Stimulated activated CD4-positive, alpha-beta T cell treated with anti-CD3 and anti-CD28 coated beads, Interleukin-12 subunit alpha, Interleukin-12 subunit beta, amount 100 ng/mL, for 4 hours (primary cell): ENCODE data around the gene TAT.
"Not testable (repeated sequence)": the region's sequence is repeated elsewhere in the genome, so short reads cannot be mapped to it uniquely, and the experiment has no call there.

Experiments
- DNase-seq: peaks from one replicate; pipeline ENCODE4 v3.0.0-alpha.2; 2020

TAT gene

DNA sequence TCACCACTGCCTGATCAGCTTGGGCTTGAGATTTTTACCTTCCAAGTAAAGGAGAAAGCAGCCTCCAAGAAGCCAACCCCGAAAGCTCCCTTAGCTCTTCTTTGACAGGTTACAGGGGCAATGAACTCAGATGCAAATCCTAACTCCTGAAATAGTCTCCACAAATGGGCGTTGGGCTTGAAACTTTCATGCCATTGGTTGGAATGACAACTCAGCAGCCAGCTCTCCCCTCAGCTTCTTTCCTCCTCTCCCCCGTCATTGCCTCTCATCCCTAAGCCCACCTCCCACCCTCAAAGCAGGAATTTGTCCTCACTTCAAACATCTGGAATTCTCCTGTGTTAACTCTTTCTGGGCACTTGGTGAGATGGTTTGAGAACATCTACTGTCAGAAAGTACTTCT, at the start of gene TAT:
TSS of gene TAT (minus strand) at position 122 of the 400 bp plus-strand sequence. CDS start 677 bp downstream, outside the sequence.
- no peak for DNase-seq

DNA sequence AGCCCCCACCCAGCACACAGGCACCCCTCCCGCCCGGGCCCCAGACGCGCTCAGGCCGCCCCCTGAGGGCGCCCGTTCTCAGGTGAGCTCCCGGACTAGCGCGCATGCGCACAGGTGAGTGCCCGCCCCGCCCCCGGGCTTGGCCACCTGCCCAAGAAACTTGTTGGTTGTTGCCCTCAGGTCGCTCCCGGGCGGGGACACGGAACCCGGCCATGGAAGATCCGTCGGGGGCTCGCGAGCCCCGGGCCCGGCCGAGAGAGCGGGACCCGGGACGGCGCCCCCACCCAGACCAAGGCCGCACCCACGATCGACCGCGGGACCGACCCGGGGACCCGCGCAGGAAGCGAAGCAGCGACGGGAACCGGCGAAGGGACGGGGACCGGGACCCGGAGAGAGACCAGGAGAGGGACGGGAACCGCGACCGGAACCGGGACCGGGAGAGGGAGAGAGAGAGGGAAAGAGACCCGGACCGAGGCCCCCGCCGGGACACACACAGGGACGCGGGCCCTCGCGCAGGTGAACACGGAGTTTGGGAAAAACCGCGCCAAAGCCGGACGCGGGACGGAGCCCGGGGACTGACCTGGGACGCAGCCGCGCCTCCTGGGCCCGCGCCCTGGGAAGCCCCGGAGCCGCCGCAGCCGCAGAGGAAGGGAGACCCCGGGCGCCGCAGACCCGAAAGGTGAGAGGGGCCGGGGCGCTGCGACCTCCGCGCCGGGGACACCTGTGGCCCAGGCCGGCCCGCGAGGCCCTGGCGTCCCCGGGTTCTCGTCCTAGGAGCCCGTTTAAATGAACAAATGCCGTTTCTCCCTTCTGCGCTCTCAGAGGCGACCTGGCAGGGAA, 49.3 kb upstream of the TAT start, which contains the start of gene MARVELD3:
TSS of gene MARVELD3 (plus strand) at position 167 of the 840 bp plus-strand sequence. CDS start at position 213, 46 bp downstream.
- DNase-seq = peak; percentile 25

DNA sequence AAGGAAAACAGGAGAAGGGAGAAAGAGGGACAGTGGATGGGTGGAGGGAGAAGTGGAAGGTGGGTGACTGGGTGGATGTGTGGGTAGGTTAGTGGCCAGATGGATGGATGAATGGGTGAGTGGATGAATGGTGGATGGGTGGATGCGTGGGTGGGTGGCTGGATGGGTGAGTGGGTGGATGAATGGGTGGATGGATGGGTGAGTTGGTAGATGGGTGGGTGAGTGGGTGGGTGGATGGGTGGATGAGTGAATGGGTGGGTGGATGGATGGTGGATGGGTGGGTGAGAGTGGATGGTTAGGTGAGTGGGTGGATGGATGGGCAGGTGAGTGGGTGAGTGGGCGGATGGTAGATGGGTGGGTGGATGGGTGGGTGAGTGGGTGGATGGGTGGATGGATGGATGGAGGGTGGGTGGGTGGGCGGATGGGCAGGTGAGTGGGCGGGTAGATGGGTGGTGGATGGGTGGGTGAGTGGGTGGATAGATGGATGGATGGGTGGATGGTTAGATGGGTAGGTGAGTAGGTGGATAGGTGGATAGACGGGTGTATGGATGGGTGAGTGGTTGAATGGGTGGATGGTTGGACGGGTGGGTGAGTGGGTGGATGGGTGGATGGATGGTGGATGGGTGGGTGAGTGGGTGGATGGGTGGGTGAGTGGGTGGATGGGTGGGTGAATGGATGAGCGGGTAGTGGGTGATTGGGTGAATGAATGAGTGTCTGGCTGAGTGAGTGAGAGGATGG, 48.4 kb upstream of the TAT start:
- no peak for DNase-seq

DNA sequence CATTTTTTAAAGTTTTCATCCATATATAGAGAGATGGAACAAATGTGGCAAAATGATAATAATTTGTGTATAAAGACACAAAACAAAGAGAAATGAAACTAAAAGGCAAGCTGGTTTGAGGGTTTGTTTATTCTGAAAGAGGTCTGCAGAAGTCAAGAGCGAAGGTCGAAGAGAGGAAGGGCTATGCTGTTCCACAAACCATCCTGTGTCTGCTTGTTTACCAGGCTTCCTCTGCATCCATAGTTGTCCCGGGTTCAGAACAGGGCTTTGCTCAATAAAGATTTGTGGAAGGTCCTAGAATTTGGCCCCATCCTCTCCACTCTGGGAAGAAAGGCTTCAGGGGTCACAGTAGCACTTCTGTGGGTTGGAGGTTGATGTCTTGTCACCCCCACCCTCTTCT, 46.7 kb upstream of the TAT start:
- DNase-seq = no peak

DNA sequence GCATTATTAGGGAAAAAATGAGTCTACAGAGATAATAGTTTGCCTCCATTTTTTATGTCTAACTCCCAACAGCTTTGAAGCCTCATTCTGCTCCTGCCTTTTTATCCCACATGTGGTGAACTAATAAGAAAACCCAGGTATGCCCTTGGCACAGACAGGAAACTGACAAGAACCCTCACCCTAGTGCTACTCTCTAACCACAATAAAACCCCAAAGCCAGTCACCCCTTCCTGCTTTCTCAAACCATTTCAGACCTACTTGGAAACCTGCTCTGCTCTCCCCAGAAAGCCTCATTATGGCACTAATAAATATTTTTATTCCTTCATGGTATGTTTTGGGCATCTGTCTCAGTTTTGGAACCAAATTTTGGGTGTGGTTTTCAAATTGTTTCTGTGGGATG, 45.2 kb upstream of the TAT start:
- DNase-seq = no peak

DNA sequence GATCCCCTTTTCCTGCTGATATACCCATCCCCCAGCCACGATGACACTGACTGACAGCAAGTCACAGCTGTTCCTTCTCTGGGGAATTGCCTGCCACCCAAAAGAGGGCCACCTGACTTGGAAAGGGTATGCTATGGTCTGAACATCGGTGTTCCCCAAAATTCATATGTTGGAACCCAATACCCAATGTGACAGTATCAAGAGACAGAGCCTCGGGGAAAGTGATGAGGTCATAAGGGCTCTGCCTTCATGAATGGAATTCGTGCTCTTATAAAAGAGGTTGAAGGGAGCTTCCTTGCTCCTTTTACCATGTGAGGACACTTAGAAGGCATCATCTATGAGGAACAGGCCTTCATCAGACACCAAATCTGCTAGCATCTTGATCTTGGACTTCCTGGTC, 41.5 kb upstream of the TAT start:
- no peak for DNase-seq

DNA sequence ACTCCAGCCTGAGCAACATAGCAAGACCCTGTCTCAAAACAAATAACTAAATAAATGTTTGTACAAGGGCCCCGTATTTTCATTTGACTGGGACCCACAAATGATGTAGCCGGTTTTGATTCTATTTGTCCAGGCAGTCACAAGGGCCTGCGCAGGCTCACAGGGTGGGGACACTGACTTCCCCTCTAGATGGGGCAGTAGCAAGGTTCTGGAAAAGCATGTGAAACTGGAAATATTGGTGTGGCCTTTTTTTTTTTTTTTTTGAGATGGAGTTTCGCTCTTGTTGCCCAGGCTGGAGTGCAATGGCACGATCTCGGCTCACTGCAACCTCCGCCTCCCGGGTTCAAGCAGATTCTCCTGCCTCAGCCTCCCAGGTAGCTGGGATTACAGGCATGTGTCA, 38.1 kb upstream of the TAT start:
- not testable (repeated sequence) for DNase-seq

DNA sequence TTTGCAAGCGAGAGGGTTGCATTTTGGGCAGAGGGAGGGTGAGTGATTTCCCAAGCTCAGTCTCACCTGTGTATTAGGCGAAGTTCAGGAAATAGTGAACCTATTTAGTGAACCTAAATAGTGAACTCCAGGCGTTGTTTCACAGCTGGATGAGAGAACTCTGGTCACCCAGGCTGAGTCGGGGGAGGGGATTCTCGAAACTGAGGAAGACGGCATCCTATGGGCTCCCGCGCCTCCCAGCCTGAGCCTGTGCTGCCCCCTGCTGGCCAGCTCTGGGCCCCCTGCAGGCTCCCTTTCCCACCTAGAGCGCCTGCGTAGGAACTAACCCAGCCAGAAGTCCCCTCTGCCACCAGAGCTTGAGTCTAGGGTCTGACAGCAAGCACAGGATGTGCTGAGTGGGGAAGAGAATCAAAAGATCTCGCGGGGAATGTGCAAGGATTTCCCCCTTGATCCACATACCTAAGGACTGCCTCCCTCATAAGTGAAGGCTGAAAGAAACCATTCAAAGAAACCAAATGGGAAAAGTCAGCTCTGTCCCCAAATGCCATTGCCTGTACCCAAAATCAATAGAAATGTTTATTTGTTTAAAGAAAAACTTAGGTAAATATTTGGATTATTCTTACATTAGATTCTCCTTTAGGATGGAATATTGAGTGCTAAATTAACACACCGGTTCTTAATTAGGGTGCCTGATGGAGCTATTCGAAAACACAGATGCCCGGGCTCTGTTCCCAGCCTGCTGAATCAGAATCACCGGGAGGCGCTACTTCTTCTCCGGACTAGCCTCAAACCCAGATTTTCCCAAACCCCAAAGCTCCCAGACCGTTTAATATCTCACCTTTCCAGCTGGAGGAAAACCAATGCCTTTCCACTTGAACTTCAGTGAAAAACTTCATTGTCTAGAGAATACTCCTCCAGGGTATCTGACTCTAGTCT, 34.3 kb upstream of the TAT start:
- DNase-seq = peak; percentile 80

DNA sequence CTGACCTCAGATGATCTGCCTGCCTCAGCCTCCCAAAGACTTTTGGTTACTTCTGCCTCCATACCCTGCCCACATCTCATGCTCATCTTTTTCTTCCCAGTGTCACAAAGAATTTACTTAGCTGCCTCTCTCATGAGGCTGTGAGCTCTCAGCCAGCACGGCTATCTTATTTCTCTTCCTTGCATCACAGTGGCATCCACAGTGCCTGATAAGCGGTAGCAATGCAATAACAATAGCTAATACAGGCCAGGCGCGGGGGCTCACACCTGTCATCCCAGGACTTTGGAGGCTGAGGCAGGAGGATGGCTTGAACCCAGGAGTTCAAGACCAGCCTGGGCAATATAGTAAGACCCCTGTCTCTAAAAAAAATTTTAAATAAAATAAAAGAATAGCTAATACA, 33.6 kb upstream of the TAT start:
- DNase-seq = no peak

DNA sequence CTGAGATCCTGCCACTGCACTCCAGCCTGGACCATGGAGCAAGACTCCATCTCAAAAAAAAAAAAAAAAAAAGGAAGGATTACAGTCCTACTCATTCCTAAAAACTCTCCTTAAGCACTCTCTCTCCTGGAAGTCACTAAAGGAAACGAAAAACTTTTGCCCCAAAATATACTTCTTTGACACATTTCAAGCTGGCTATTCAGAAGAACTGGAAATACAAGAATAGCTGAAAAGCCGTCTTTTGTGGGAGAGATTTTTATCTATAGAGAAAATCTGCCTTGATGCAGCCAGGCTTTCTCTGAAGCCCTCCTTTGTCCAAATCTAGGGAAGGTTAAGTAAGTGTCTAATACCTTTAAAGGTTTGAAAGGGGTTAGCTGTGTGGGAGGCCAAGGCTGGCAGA, 32.2 kb upstream of the TAT start:
- no peak for DNase-seq

DNA sequence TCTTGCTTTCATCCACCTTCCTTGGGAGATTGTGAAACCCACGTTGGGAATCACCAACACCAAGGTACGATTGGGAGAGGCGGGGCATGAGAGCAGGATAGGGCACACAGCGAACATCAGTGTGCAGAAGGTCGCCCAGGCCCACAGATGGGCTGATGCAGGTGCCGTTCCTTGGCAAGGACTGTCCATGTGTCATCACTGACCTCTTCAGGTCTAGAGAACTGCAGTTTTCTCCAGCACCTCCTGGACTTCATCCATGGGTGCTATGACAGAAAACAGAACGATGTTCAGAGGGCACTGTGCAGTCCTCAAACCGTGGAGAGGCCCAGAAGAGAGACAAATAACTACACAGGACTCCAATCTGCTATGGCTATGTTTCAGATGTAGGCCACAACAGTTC, 23.9 kb upstream of the TAT start:
- no peak for DNase-seq

DNA sequence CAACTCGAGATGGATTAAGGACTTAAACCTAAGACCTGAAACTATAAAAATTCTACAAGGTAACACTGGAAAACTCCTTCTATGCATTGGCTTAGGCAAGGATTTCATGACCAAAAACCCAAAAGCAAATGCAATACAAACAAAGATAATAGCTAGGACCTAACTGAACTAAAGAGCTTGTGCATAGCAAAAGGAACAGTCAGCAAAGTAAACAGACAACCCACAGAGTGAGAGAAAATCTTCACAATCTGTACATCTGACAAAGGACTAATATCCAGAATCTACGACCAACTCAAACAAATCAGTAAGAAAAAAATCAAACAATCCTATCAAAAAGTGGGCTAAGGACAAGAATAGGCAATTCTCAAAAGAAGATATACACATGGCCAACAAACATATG, 21.5 kb upstream of the TAT start:
- DNase-seq = not testable (repeated sequence)

DNA sequence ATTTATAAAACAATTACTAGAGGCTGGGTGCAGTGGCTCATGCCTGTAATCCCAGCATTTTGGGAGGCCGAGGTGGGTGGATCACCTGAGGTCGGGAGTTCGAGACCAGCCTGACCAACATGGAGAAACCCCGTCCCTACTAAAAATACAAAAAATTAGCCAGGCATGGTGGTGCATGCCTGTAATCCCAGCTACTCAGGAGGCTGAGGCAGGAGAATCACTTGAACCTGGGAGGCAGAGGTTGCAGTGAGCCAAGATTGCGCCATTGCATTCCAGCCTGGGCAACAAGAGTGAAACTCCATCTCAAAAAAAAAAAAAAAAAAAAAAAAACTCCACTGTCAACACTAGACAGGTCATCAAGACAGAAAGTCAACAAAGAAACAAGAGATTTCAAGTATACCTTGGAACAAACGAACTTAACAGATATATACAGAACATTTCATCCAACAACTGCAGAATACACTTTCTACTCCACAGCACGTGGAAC, 18.5 kb upstream of the TAT start:
- not testable (repeated sequence) for DNase-seq

DNA sequence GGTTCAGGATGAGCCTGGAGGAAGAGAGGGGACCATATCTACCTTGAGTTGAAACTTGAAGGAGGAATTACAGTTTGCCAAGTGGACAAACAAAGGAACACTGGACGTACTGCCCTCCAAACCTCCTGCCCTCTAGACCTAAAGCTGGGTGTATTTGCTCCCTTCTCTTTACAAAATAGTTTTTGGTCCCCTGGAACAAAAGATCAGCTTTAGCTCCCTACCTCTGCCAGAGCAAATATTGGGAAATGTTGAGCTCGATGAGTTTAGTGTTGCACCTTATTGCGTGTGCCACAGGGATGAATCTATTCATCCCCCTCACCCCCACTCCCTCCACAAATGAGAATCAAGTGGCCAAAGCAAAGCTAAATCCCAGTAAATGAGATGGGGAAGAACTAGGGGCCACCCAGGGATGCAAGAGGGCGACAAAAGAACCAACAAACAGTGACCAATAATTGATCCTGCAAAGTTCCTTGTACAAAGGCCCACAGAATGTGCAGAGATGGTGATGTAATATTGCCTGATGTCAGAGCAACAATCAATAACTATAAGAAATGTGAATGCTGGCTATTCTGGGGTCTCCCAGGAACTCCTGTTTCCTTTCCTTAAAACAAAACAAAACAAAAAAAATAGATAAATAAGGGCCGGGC, 17.2 kb upstream of the TAT start:
- no peak for DNase-seq

DNA sequence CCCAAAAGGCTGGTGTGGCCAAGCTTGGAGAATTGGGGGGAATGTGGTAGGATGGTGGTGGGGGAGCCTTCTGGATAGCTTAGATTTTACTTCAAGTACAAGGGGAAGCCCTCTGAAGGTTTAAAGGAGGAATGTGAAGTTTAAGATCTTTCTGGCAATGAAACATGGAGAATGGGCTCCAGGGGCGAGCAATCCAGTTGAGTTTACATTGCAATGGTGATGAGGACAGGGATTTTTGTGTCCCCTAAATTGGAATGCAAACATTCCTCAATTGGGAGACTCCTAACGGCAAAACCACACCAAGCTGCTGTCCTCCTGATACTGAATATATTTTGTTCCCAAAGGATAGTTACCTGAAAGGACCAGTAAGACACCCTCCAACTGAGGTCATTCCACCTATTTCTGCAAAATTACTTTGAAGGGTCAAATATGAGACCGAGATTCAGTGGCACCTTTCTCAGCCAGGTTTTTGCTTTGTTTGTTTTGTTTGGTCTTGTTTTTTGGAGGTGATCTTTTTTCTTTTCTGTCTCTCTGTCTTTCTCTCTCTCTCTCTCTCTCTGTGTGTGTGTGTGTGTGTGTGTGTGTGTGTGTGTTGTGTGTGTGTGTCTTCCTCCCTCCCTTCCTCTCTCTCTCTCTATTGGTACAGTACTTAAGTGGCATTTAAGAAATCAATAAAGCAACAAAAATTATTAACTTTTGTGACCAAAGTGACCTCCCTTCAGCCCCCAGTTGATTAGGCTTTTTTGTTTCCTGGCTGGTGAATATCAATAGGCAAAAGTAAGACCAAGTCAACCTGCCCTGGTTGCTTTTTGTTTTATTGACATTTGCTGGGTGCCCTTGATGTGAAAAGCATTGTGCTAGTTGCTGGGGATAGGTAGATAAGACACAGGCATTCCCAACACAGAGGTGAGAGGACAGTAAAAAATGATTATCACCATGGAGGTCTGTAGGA, 16.4 kb upstream of the TAT start:
- no peak for DNase-seq

DNA sequence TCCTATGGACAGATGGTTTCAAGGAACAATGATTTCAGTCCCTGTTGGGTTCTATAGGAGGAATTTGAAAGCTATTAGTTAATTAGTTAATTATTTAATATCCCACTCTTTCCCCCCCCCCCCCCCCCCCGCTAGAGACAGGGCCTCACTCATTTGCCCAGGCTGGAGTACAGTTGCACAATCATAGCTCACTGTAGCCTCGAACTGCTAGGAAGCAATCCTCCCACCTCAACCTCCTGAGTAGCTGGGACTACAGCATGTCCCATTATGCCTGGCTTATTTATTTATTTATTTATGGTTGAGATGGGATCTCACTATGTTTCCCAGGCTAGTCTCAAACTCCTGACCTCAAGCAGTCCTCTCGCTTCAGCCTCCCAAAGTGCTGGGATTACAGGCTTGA, 15.0 kb upstream of the TAT start:
- DNase-seq = no peak

DNA sequence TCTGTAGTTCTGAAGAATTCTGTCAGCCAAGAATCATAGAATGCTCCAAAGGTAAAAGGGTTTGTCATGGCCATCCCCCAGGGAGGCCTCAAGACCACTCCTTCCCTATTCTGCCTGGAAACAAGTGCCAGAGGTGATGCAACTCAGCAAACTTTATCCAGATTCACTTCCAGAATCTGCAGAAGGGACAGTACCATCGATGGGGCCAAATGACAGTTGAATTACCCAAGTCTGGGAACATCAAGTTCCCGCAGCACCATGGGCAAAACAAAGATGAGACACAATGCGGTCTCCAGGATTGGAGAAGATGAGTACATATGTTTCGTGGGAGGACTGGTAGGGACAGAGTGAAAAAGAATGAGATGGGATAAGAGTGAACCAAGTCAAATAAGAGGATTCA, 13.7 kb upstream of the TAT start:
- DNase-seq = no peak

DNA sequence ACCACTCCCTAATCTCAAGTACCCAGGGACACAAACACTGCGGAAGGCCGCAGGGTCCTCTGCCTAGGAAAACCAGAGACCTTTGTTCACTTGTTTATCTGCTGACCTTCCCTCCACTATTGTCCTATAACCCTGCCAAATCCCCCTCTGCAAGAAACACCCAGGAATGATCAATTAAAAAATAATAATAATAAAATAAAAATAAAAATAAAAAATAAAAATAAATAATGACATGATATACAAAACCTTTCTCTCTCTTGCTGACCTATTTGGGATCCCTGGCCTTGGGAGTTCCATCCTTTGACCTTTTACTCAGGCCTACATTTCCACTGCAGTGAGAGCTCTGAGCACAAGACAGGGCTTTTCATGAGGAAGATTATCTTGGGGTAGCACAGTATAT, 13.2 kb upstream of the TAT start:
- DNase-seq = not testable (repeated sequence)

DNA sequence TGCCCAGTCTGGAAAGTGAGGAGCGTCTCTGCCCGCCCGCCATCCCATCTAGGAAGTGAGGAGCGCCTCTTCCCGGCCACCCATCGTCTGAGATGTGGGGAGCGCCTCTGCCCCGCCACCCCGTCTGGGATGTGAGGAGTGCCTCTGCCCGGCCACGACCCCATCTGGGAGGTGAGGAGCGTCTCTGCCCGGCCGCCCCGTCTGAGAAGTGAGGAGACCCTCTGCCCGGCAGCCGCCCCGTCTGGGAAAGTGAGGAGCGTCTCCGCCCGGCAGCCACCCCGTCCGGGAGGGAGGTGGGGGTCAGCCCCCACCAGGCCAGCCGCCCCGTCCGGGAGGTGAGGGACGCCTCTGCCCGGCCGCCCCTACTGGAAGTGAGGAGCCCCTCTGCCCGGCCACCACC, 12.4 kb upstream of the TAT start:
- not testable (repeated sequence) for DNase-seq

DNA sequence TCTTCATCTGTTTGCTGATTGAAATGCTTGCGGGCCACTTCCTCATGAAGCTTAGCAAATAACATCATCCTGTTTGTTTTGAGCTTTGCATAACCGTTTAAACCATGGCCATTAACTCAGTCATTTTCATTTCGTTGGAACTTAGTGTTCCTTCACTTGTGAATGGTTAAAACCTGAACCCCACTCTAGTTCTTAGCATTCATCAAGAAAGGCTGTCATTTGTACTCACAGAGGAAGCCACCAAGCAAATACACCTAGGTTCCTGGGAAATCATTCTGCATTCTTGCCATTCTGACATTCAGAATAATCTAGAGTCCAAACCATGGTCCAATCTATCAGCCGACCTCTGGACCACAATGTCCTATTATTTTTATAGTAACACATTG, 8.4 kb upstream of the TAT start:
- DNase-seq = no peak
